Endothelial cell of umbilical vein (primary cell): ENCODE data around the gene ZBTB4. TPM values are rescaled to one million over a fixed set of nuclear protein-coding genes. Genes with fewer than 3 reads are reported as not detected.

Experiments used
- BruUV-seq: library from RNA; stranded (reverse); fragments of 400-500 nt; replicated peaks from 2 replicates; lab custom pipeline; 2021; lab: Mats Ljungman, UMichigan
- CTCF ChIA-PET: fragments of 300-600, 350-600 bp; sonication (Branson Sonifier 250); formaldehyde crosslinking; loops from one replicate; lab custom pipeline; 2021; ENCODE audit warnings: antibody characterized with exemption, inconsistent platforms; lab: Charles Lee
- POLR2A ChIA-PET: fragments of 300-600, 350-600 bp; sonication (Branson Sonifier 250); formaldehyde crosslinking; loops from one replicate; lab custom pipeline; 2021; ENCODE audit warnings: antibody characterized with exemption, inconsistent platforms; lab: Charles Lee
- DNase-seq: peaks from one replicate; pipeline ENCODE4 v3.0.0-alpha.2; 2011; ENCODE audit warnings: low read depth, low spot score
- FAIRE-seq: peaks from 2 replicates; lab custom pipeline; 2011; peaks lifted over from hg19 to GRCh38; lab: Jason Lieb, UNC
- H2AFZ ChIP-seq: 2 replicates; pipeline ENCODE4 v1.6.0; 2012; ENCODE audit warnings: low read depth, low read length, control low read depth, inconsistent platforms
- H3K27ac ChIP-seq: 2 replicates; pipeline ENCODE4 v1.5.1; 2011; ENCODE audit warnings: low read depth, mild to moderate bottlenecking, control low read depth, low read length, moderate library complexity; ENCODE audit not compliant: insufficient read depth
- H3K27me3 ChIP-seq, 2 experiments: 2 replicates each; pipeline versions ENCODE4 v1.6.0 to v1.6.1; 2011; ENCODE audit warnings: low read length in 2 of 2, mixed read lengths in 1 of 2; ENCODE audit not compliant: control insufficient read depth in 2 of 2, insufficient read depth in 2 of 2
- H3K36me3 ChIP-seq, 2 experiments: 2 replicates in 1 of 2; 3 replicates in 1 of 2; pipeline ENCODE4 v1.5.1; 2011; ENCODE audit warnings: low read length in 2 of 2, mild to moderate bottlenecking in 1 of 2, moderate library complexity in 1 of 2; ENCODE audit not compliant: control insufficient read depth in 2 of 2, insufficient read depth in 2 of 2; ENCODE audit errors: extremely low read depth in 1 of 2
- H3K4me1 ChIP-seq: 3 replicates; pipeline ENCODE4 v1.5.1; 2011; ENCODE audit warnings: mild to moderate bottlenecking, low read length; ENCODE audit not compliant: control insufficient read depth, insufficient read depth; ENCODE audit errors: extremely low read depth
- H3K4me2 ChIP-seq: 2 replicates; pipeline ENCODE4 v1.6.1; 2011; ENCODE audit warnings: low read length, control low read depth, mixed read lengths; ENCODE audit not compliant: insufficient read depth
- H3K4me3 ChIP-seq, 3 experiments: fragments of 200-600 bp in 1 of 3; sonication (generic), shearing (Covaris generic) in 1 of 3; replicated peaks in 1 of 3; 2 replicates each; pipeline ENCODE4 v1.5.1; 2011 to 2016; ENCODE audit warnings: control low read depth in 3 of 3, low read length in 3 of 3, mild to moderate bottlenecking in 2 of 3, inconsistent platforms in 1 of 3, low read depth in 1 of 3, moderate library complexity in 1 of 3; ENCODE audit not compliant: insufficient read depth in 1 of 3
- H3K79me2 ChIP-seq: 2 replicates; pipeline ENCODE4 v1.6.0; 2012; ENCODE audit warnings: low read length, inconsistent platforms; ENCODE audit not compliant: control insufficient read depth, insufficient read depth
- H3K9ac ChIP-seq: replicated peaks from 2 replicates; pipeline ENCODE3; 2011; ENCODE audit warnings: low read length, control low read depth; ENCODE audit not compliant: insufficient read depth; ENCODE audit errors: extremely low read depth
- H3K9me1 ChIP-seq: replicated peaks from 3 replicates; pipeline ENCODE4 v1.6.0; 2011; ENCODE audit warnings: mild to moderate bottlenecking, low read length; ENCODE audit not compliant: control insufficient read depth, insufficient read depth; ENCODE audit errors: extremely low read depth
- H3K9me3 ChIP-seq: replicated peaks from 2 replicates; pipeline ENCODE4 v1.5.1; 2012; ENCODE audit warnings: low read length, inconsistent platforms; ENCODE audit not compliant: control insufficient read depth, insufficient read depth
- H4K20me1 ChIP-seq: replicated peaks from 2 replicates; pipeline ENCODE3; 2011; ENCODE audit warnings: mild to moderate bottlenecking, low read length; ENCODE audit not compliant: control insufficient read depth, insufficient read depth; ENCODE audit errors: extremely low read depth
- EZH2 ChIP-seq: IDR thresholded peaks from 2 replicates; pipeline ENCODE4 v1.6.1; 2012; ENCODE audit warnings: borderline replicate concordance, low read depth, mild to moderate bottlenecking, moderate library complexity, low read length, inconsistent platforms; ENCODE audit not compliant: severe bottlenecking
- FOS ChIP-seq: IDR thresholded peaks from 2 replicates; pipeline ENCODE4 v1.6.1; 2011; ENCODE audit warnings: mild to moderate bottlenecking, low read length, moderate library complexity, borderline replicate concordance; ENCODE audit not compliant: insufficient read depth
- GATA2 ChIP-seq: IDR thresholded peaks from 2 replicates; pipeline ENCODE4 v1.7.0; 2011; ENCODE audit warnings: low read depth, mild to moderate bottlenecking, moderate library complexity, mixed read lengths, low read length; ENCODE audit not compliant: insufficient read length, insufficient read depth
- JUN ChIP-seq: IDR thresholded peaks from 2 replicates; pipeline ENCODE4 v1.6.1; 2011; ENCODE audit warnings: borderline replicate concordance, low read depth; ENCODE audit not compliant: insufficient read length, insufficient read depth
- MYC ChIP-seq: IDR thresholded peaks from one replicate; pipeline ENCODE4 v1.6.1; 2011; ENCODE audit warnings: mild to moderate bottlenecking, low read depth, low read length
- POLR2A ChIP-seq: IDR thresholded peaks from 2 replicates; pipeline ENCODE4 v1.6.1; 2012; ENCODE audit warnings: low read depth, mild to moderate bottlenecking, control low read depth, low read length
- POLR2AphosphoS5 ChIP-seq: IDR thresholded peaks from 2 replicates; pipeline ENCODE4 v1.6.1; 2012; ENCODE audit warnings: low read depth, mild to moderate bottlenecking, control low read depth, low read length, moderate library complexity; ENCODE audit not compliant: insufficient read depth
- dilution Hi-C: fragments of 300-500 bp; cut with MboI; formaldehyde crosslinking; loops from one replicate; pipeline ENCODE4 v1.15.0; 2019; ENCODE audit warnings: low sequenced_read_pairs; ENCODE audit not compliant: extremely low pct_ligation_motif_present
- intact Hi-C: fragments of 100-400 bp; cut with micrococcal nuclease; formaldehyde crosslinking; loops from one replicate; pipeline ENCODE4 v1.10.0; 2022
- polyA plus RNA-seq, 4 experiments: library from polyadenylated mRNA; depleted of rRNA in 3 of 4; stranded (reverse) in 3 of 4; unstranded in 1 of 4; fragments of >200 nt; gene quantifications; 2 replicates each; pipeline versions ENCODE4 v1.2.1 to v1.2.3, GENCODE V29; 2011 to 2012; ENCODE audit warnings: missing spikeins in 1 of 4
- total RNA-seq: library from RNA; stranded (reverse); gene quantifications from 2 replicates; pipeline ENCODE4 v1.2.3, GENCODE V29; 2021
- TF ChIP-seq, protein P1 (sequence below): IDR thresholded peaks from 2 replicates; pipeline ENCODE4 v1.6.1; 2011; ENCODE audit not compliant: insufficient read depth, insufficient read length
- TF ChIP-seq, protein P2 (sequence below), 2 donors: IDR thresholded peaks; 1 replicate in 1 of 2; 2 replicates in 1 of 2; pipeline ENCODE4 v1.5.1; 2011; ENCODE audit warnings: low read length in 2 of 2, mild to moderate bottlenecking in 2 of 2, moderate library complexity in 2 of 2, control low read depth in 1 of 2, inconsistent platforms in 1 of 2, low read depth in 1 of 2; ENCODE audit not compliant: insufficient read depth in 1 of 2; ENCODE audit errors: extremely low read depth in 1 of 2

Gene ZBTB4
- total and polyA plus RNA-seq, 2 donors (not counting 3 experiments of a cell fraction or from before 2014, with no cell fraction given), result 15.1 to 26.5 TPM

DNA sequence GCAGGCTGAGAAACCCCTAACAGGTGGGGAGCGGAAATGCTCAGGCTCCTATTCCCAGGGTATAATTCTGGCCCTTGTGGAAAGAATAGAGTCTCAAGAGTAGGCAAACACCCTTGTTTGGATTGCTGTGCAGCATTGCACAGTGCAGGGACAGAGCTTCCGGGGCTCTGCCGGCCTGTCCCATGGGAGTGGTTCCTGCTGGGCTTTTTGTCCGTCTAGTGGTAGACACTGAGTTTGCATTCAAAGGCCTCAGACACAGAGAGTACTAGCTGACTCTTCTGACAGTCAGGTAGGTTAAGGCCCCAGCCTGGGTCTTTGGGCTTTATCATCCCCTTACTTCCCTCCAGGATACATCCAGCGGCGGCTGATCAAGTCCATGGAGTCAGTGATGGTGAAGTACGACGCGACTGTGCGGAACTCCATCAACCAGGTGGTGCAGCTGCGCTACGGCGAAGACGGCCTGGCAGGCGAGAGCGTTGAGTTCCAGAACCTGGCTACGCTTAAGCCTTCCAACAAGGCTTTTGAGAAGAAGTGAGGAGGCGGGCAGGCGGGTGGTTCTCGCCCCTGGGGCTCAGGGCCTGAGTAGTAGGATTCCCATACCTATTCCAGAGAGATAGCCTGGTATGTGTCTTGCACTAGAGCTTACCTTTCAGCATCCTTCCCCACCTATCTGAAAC, 22.9 kb upstream of the ZBTB4 start:
- CTCF ChIA-PET, result interaction anchor here (0.5 to 2.6 kb wide), 8 partner anchors 15 to 221 kb away, joined by 3 to 12 read pairs (median 4); partner anchors contain the start of genes CHRNB1 and SLC2A4
- no TSS peak for BruUV-seq
- dilution Hi-C loops, result no loop called here
- Histone ChIP-seq H3K4me3 (no peak overlapping the region), H2AFZ (no peak overlapping the region), H3K9me1 (no peaks in the 10 kb centered on the region), H3K36me3 (peaks cover 44 to 62% of the 10 kb centered on the region in 2 experiments), H3K27me3 (no peaks in the 10 kb centered on the region), H3K79me2 (peaks cover 5% of the 10 kb centered on the region), H3K9me3 (no peaks in the 10 kb centered on the region), H3K4me2 (no peak overlapping the region), H4K20me1 (no peaks in the 10 kb centered on the region), H3K27ac (no peak overlapping the region), H3K4me1 (peaks cover 7% of the 10 kb centered on the region), H3K9ac (no peak overlapping the region)
- no peak for TF ChIP-seq JUN
- TF ChIP-seq POLR2AphosphoS5, result no peak
- no peak for TF ChIP-seq FOS
- TF ChIP-seq, protein P1, sequence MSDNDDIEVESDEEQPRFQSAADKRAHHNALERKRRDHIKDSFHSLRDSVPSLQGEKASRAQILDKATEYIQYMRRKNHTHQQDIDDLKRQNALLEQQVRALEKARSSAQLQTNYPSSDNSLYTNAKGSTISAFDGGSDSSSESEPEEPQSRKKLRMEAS, result no peak
- no peak for TF ChIP-seq EZH2
- no peak for TF ChIP-seq MYC
- TF ChIP-seq, protein P2, sequence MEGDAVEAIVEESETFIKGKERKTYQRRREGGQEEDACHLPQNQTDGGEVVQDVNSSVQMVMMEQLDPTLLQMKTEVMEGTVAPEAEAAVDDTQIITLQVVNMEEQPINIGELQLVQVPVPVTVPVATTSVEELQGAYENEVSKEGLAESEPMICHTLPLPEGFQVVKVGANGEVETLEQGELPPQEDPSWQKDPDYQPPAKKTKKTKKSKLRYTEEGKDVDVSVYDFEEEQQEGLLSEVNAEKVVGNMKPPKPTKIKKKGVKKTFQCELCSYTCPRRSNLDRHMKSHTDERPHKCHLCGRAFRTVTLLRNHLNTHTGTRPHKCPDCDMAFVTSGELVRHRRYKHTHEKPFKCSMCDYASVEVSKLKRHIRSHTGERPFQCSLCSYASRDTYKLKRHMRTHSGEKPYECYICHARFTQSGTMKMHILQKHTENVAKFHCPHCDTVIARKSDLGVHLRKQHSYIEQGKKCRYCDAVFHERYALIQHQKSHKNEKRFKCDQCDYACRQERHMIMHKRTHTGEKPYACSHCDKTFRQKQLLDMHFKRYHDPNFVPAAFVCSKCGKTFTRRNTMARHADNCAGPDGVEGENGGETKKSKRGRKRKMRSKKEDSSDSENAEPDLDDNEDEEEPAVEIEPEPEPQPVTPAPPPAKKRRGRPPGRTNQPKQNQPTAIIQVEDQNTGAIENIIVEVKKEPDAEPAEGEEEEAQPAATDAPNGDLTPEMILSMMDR (IDR thresholded peaks at IDR 0.05; ENCODE audit: extremely low read depth in 1 of 2, insufficient read depth in 1 of 2, low read depth in 1 of 2, low read length in 2 of 2), result no peak
- TF ChIP-seq POLR2A, result no peak
- no peak for TF ChIP-seq GATA2
- intact Hi-C loops, result no loop called here
- DNase-seq, result no peak
- no peak for FAIRE-seq
- POLR2A ChIA-PET, result no interaction called here
